B cell (primary cell): Measurements from ENCODE around the gene GPR4. TPM values are rescaled to one million over a fixed set of nuclear protein-coding genes. Genes with fewer than 3 reads are reported as not detected.
A peak's percentile ranks its signal among the peaks of the same experiment; 100 is the strongest.
"Not testable (repeated sequence)": the region's sequence is repeated elsewhere in the genome, so short reads cannot be mapped to it uniquely, and the experiment has no call there.

Source experiments
- ATAC-seq: fragments of 200-7000 bp; cut with Tn5 transposase; one replicate; pipeline ENCODE4 v1.10.0; 2021; ENCODE audit warnings: low read depth, mild to moderate bottlenecking, moderate number of reproducible peaks, moderate library complexity
- CTCF ChIA-PET: fragments of 350-600 bp; sonication (Branson Sonifier 250); formaldehyde crosslinking; loops from one replicate; lab custom pipeline; 2021; ENCODE audit warnings: antibody characterized with exemption, inconsistent platforms; lab: Charles Lee
- POLR2A ChIA-PET: fragments of 350-600 bp; sonication (Branson Sonifier 250); formaldehyde crosslinking; loops from one replicate; lab custom pipeline; 2021; ENCODE audit warnings: antibody characterized with exemption; lab: Charles Lee
- DNase-seq: peaks from one replicate; pipeline ENCODE4 v3.0.0; 2013
- H2AFZ ChIP-seq: 2 replicates; pipeline ENCODE4 v1.6.1; 2012; ENCODE audit warnings: mild to moderate bottlenecking, low read depth, low read length; ENCODE audit not compliant: insufficient read depth, poor library complexity, severe bottlenecking
- H3K27ac ChIP-seq, 2 donors: 1 replicate in 1 of 2; 2 replicates in 1 of 2; pipeline ENCODE4 v1.5.1; 2012 to 2013; ENCODE audit warnings: low read length in 2 of 2, mild to moderate bottlenecking in 2 of 2, moderate library complexity in 1 of 2
- H3K27me3 ChIP-seq, 4 experiments: fragments of 200-600 bp in 1 of 4; sonication (generic) in 1 of 4; replicated peaks in 1 of 4; 1 replicate in 2 of 4; 2 replicates in 2 of 4; pipeline versions ENCODE4 v1.6.1 to v1.7.0; 2013 to 2016; ENCODE audit warnings: low read length in 3 of 4, mild to moderate bottlenecking in 2 of 4, mixed read lengths in 1 of 4, moderate library complexity in 1 of 4; ENCODE audit not compliant: insufficient read depth in 4 of 4, control insufficient read depth in 3 of 4; ENCODE audit errors: control extremely low read depth in 1 of 4
- H3K36me3 ChIP-seq, 2 experiments: replicated peaks in 1 of 2; 1 replicate in 1 of 2; 2 replicates in 1 of 2; pipeline versions ENCODE4 v1.6.1 to v1.7.1; 2013; ENCODE audit warnings: low read length in 1 of 2; ENCODE audit not compliant: insufficient read depth in 2 of 2, control insufficient read depth in 1 of 2; ENCODE audit errors: control extremely low read depth in 1 of 2, extremely low read depth in 1 of 2
- H3K4me1 ChIP-seq, 2 donors: fragments of 200-600 bp in 1 of 2; sonication (generic) in 1 of 2; 1 replicate in 1 of 2; 2 replicates in 1 of 2; pipeline versions ENCODE4 v1.5.1 to v1.6.1; 2013 to 2017; ENCODE audit warnings: low read length in 2 of 2; ENCODE audit not compliant: control insufficient read depth in 2 of 2, insufficient read depth in 2 of 2
- H3K4me2 ChIP-seq: replicated peaks from 2 replicates; pipeline ENCODE3; 2012; ENCODE audit warnings: mild to moderate bottlenecking, low read depth, low read length; ENCODE audit not compliant: poor library complexity, severe bottlenecking
- H3K4me3 ChIP-seq, 5 experiments: fragments of 200-600 bp in 1 of 5; sonication (generic) in 1 of 5; 1 replicate in 3 of 5; 2 replicates in 2 of 5; pipeline versions ENCODE4 v1.5.1 to v1.7.0; 2011 to 2016; ENCODE audit warnings: low read length in 4 of 5, mild to moderate bottlenecking in 4 of 5, low read depth in 2 of 5, control low read depth in 1 of 5, moderate library complexity in 1 of 5; ENCODE audit not compliant: insufficient read depth in 1 of 5; ENCODE audit errors: control extremely low read depth in 1 of 5, extremely low read depth in 1 of 5
- H3K79me2 ChIP-seq: fragments of 200-600 bp; sonication (generic); one replicate; pipeline ENCODE4 v1.6.0; 2016; ENCODE audit warnings: low read length; ENCODE audit not compliant: control insufficient read depth, insufficient read depth
- H3K9ac ChIP-seq: fragments of 200-600 bp; sonication (generic); 2 replicates; pipeline ENCODE4 v1.6.1; 2017; ENCODE audit warnings: mild to moderate bottlenecking, low read length, moderate library complexity
- H3K9me3 ChIP-seq, 3 donors: one replicate each; pipeline versions ENCODE4 v1.6.1 to v1.7.1; 2013; ENCODE audit warnings: low read length in 2 of 3; ENCODE audit not compliant: control insufficient read depth in 2 of 3, insufficient read depth in 1 of 3; ENCODE audit errors: control extremely low read depth in 1 of 3
- H4K20me1 ChIP-seq: 2 replicates; pipeline ENCODE4 v1.6.0; 2012; ENCODE audit warnings: mild to moderate bottlenecking, low read length; ENCODE audit not compliant: insufficient read depth, control insufficient read depth, poor library complexity, severe bottlenecking
- H3K27ac Mint-ChIP-seq: one replicate; pipeline ENCODE4 v1.8.0; 2021; ENCODE audit warnings: mixed read lengths
- H3K27me3 Mint-ChIP-seq: one replicate; pipeline ENCODE4 v1.8.0; 2021; ENCODE audit warnings: mixed read lengths
- H3K4me1 Mint-ChIP-seq: one replicate; pipeline ENCODE4 v1.8.0; 2021; ENCODE audit warnings: mixed read lengths
- H3K4me3 Mint-ChIP-seq: one replicate; pipeline ENCODE4 v1.8.0; 2021; ENCODE audit warnings: mixed read lengths
- H3K9me3 Mint-ChIP-seq: one replicate; pipeline ENCODE4 v1.8.0; 2022; ENCODE audit warnings: mixed read lengths; ENCODE audit not compliant: insufficient read depth
- CTCF ChIP-seq: fragments of 200-600 bp; IDR thresholded peaks from one replicate; pipeline ENCODE4 v1.8.0; 2022; ENCODE audit warnings: antibody characterized with exemption, mild to moderate bottlenecking
- EZH2 ChIP-seq: IDR thresholded peaks from 2 replicates; pipeline ENCODE4 v1.6.1; 2012; ENCODE audit warnings: borderline replicate concordance, low read depth, mild to moderate bottlenecking, moderate library complexity, low read length; ENCODE audit not compliant: insufficient read depth, poor library complexity, severe bottlenecking
- WGBS: methylation state at CpG from one replicate; pipeline ENCODE4 v1.1.5; 2013; ENCODE audit warnings: missing lambda C conversion rate; ENCODE audit not compliant: insufficient coverage; 5-methylcytosine and 5-hydroxymethylcytosine counted together
- intact Hi-C: fragments of 100-400 bp; cut with micrococcal nuclease; formaldehyde crosslinking; loops from one replicate; pipeline ENCODE4 v1.10.0; 2022
- polyA plus RNA-seq: library from polyadenylated mRNA; depleted of rRNA; stranded (reverse); fragments of >200 nt; gene quantifications from 2 replicates; pipeline ENCODE4 v1.2.3, GENCODE V29; 2012
- total RNA-seq, 2 donors: library from RNA; stranded (reverse); fragments of 120-200 nt in 1 of 2; gene quantifications; 1 replicate in 1 of 2; 2 replicates in 1 of 2; pipeline versions ENCODE4 v1.2.3 to v1.2.4, GENCODE V29; 2013 to 2022

The GPR4 gene
- total and polyA plus RNA-seq, 2 donors (not counting 1 experiment from before 2014, with no cell fraction given) = not detected

- H3K36me3 ChIP-seq = peaks cover 8 to 55% of the 10 kb centered on the region in 2 experiments
- no peaks in the 10 kb centered on the region for H3K27me3 ChIP-seq
- H2AFZ ChIP-seq = no peak overlapping the region
- H3K27ac ChIP-seq = no peak overlapping the region
- Mint-ChIP-seq H3K27ac (no peak overlapping the region), H3K4me3 (no peak overlapping the region), H3K9me3 (no peaks in the 10 kb centered on the region), H3K4me1 (peaks cover 5% of the 10 kb centered on the region), H3K27me3 (no peaks in the 10 kb centered on the region)
- WGBS = 76% methylated on average over 27 of the region's 37 CpGs
- H3K9ac ChIP-seq = no peak overlapping the region
- H4K20me1 ChIP-seq = no peaks in the 10 kb centered on the region
- ChIA-PET POLR2A (interaction anchor here (0.6 kb wide), 1 partner anchor 108 kb away, joined by 6 read pairs; no protein-coding TSS in a partner anchor), CTCF (interaction anchor here (0.5 to 0.6 kb wide), 2 partner anchors 40 to 100 kb away, joined by 3 to 5 read pairs; no protein-coding TSS in a partner anchor)
- H3K4me3 ChIP-seq = no peak overlapping the region
- intact Hi-C loops = no loop called here
- ATAC-seq (peak; percentile 92), DNase-seq (peak; percentile 75)
- no peaks in the 10 kb centered on the region for H3K4me1 ChIP-seq
- peaks cover 0 to 7% (median 0%) of the 10 kb centered on the region in 3 donors for H3K9me3 ChIP-seq
- H3K79me2 ChIP-seq = no peaks in the 10 kb centered on the region
- TF ChIP-seq CTCF (no peak), EZH2 (no peak)
- no peak overlapping the region for H3K4me2 ChIP-seq
Observed at GRCh38 chr19:45615795-45616703, 14.0 kb upstream of the GPR4 start.

- H3K4me2 ChIP-seq, H3K9me3 Mint-ChIP-seq, DNase-seq, H3K27me3 ChIP-seq, H3K79me2 ChIP-seq, H2AFZ ChIP-seq, H3K9ac ChIP-seq, H4K20me1 ChIP-seq, H3K4me1 Mint-ChIP-seq, ATAC-seq, H3K27ac Mint-ChIP-seq, H3K4me3 ChIP-seq, POLR2A ChIA-PET, H3K9me3 ChIP-seq, H3K4me3 Mint-ChIP-seq, H3K27me3 Mint-ChIP-seq, intact Hi-C loops, H3K4me1 ChIP-seq, H3K27ac ChIP-seq: not testable (repeated sequence)
- 100% methylated on average over 6 of the region's 9 CpGs for WGBS
- CTCF ChIA-PET = interaction anchor here (1.8 kb wide), 1 partner anchor 10 kb away, joined by 6 read pairs; no protein-coding TSS in a partner anchor
- H3K36me3 ChIP-seq = peaks cover 8 to 50% of the 10 kb centered on the region in 2 experiments
Observed at GRCh38 chr19:45615056-45615455, 13.0 kb upstream of the GPR4 start.
